A549 (cell line): ENCODE results near the gene GREB1. TPM values are rescaled to one million over a fixed set of nuclear protein-coding genes. Genes with fewer than 3 reads are reported as not detected.

ENCODE experiments used
- ATAC-seq, 2 experiments: fragments of 200-7000 bp in 1 of 2; fragments of >200 bp in 1 of 2; cut with Nextera tagmentation in 1 of 2; cut with Tn5 transposase in 1 of 2; 3 replicates each; pipeline versions ENCODE4 v1.8.0 to v1.9.1; 2018 to 2020; ENCODE audit warnings: mild to moderate bottlenecking in 1 of 2, moderate library complexity in 1 of 2
- CTCF ChIA-PET: fragments of 300-600 bp; sonication (Branson Sonifier 250); formaldehyde crosslinking; extraction: SDS; loops from one replicate; lab custom pipeline; 2021; ENCODE audit warnings: antibody characterized with exemption, inconsistent platforms; lab: Yijun Ruan, JAX
- POLR2A ChIA-PET: fragments of 350-600 bp; formaldehyde crosslinking; extraction: SDS; loops from one replicate; lab custom pipeline; 2021; ENCODE audit warnings: antibody characterized with exemption, inconsistent platforms; lab: Yijun Ruan, JAX
- DNase-seq, 2 experiments: peaks; one replicate each; pipeline versions ENCODE4 v3.0.0 to v3.0.0-alpha.2; 2011 to 2016; ENCODE audit warnings: low read depth in 1 of 2, low spot score in 1 of 2
- FAIRE-seq: peaks from 2 replicates; lab custom pipeline; 2011; peaks lifted over from hg19 to GRCh38; lab: Jason Lieb, UNC
- H3K27ac ChIP-seq, 2 experiments: fragments of >200 bp; sonication (Bioruptor Twin); formaldehyde crosslinking; 3 replicates each; pipeline ENCODE4 v1.5.1; 2016 to 2017
- H3K4me1 ChIP-seq: fragments of >200 bp; sonication (Bioruptor Twin); formaldehyde crosslinking; 3 replicates; pipeline ENCODE4 v1.6.1; 2016
- H3K4me2 ChIP-seq: fragments of >200 bp; sonication (Bioruptor Twin); formaldehyde crosslinking; 3 replicates; pipeline ENCODE4 v1.6.1; 2016
- H3K4me3 ChIP-seq: fragments of >200 bp; sonication (Bioruptor Twin); formaldehyde crosslinking; 3 replicates; pipeline ENCODE4 v1.5.1; 2016
- H3K9me3 ChIP-seq: fragments of >200 bp; sonication (Bioruptor Twin); formaldehyde crosslinking; 3 replicates; pipeline ENCODE4 v1.6.1; 2016
- BHLHE40 ChIP-seq: IDR thresholded peaks from 2 replicates; pipeline ENCODE4 v1.6.1; 2012; ENCODE audit warnings: low read depth, low read length, inconsistent platforms
- CBX8 ChIP-seq: fragments of 200-600 bp; sonication (generic); IDR thresholded peaks from 2 replicates; pipeline ENCODE4 v1.6.1; 2016
- CHD2 ChIP-seq: fragments of 150-350 bp; IDR thresholded peaks from 2 replicates; pipeline ENCODE4 v1.6.1; 2014; ENCODE audit warnings: low read length; ENCODE audit not compliant: partially characterized antibody
- EHF ChIP-seq: fragments of 250-450 bp; sonication (Bioruptor Pico); IDR thresholded peaks from 2 replicates; pipeline ENCODE4 v1.5.0; 2020; ENCODE audit warnings: mild to moderate bottlenecking
- ELK1 ChIP-seq: fragments of 150-350 bp; IDR thresholded peaks from 2 replicates; pipeline ENCODE4 v1.6.1; 2014; ENCODE audit warnings: low read depth, mild to moderate bottlenecking, low read length
- EP300 ChIP-seq, 2 experiments: fragments of >200 bp; sonication (Bioruptor Twin); formaldehyde crosslinking; IDR thresholded peaks; 2 replicates in 1 of 2; 3 replicates in 1 of 2; pipeline ENCODE4 v1.6.1; 2016 to 2017
- ESRRA ChIP-seq: fragments of 150-350 bp; IDR thresholded peaks from 2 replicates; pipeline ENCODE4 v1.6.1; 2014; ENCODE audit warnings: mild to moderate bottlenecking, low read length, borderline replicate concordance
- FOSB ChIP-seq: fragments of 250-450 bp; sonication (Bioruptor Pico); IDR thresholded peaks from 2 replicates; pipeline ENCODE4 v1.5.0; 2020; ENCODE audit warnings: mild to moderate bottlenecking, moderate library complexity
- GATA3 ChIP-seq: IDR thresholded peaks from 2 replicates; pipeline ENCODE4 v1.6.1; 2012; ENCODE audit warnings: borderline replicate concordance
- HDAC2 ChIP-seq: fragments of 200-600 bp; sonication (generic); IDR thresholded peaks from 2 replicates; pipeline ENCODE4 v1.6.1; 2016
- HOXA7 ChIP-seq: fragments of 250-450 bp; sonication (Bioruptor Pico); IDR thresholded peaks from 2 replicates; pipeline ENCODE4 v1.5.0; 2020; ENCODE audit warnings: mild to moderate bottlenecking, moderate library complexity
- HOXB13 ChIP-seq: fragments of 250-450 bp; sonication (Bioruptor Pico); IDR thresholded peaks from 2 replicates; pipeline ENCODE4 v1.5.0; 2020; ENCODE audit warnings: low read depth, mild to moderate bottlenecking, moderate library complexity
- KDM1A ChIP-seq: fragments of 200-600 bp; sonication (generic); IDR thresholded peaks from 2 replicates; pipeline ENCODE4 v1.6.1; 2016; ENCODE audit warnings: low read depth, mild to moderate bottlenecking
- MAFK ChIP-seq: fragments of 450-650 bp; IDR thresholded peaks from 2 replicates; pipeline ENCODE4 v1.6.1; 2014; ENCODE audit not compliant: partially characterized antibody
- NPAS2 ChIP-seq: fragments of 250-450 bp; sonication (Bioruptor Pico); IDR thresholded peaks from 2 replicates; pipeline ENCODE4 v1.8.0; 2022; ENCODE audit warnings: mild to moderate bottlenecking, moderate library complexity, borderline replicate concordance
- PHF8 ChIP-seq: fragments of 200-600 bp; sonication (generic); IDR thresholded peaks from 2 replicates; pipeline ENCODE4 v1.6.1; 2016; ENCODE audit warnings: low read depth, mild to moderate bottlenecking, antibody characterized with exemption, moderate library complexity, borderline replicate concordance
- RAD21 ChIP-seq, 2 experiments: fragments of >200 bp in 1 of 2; sonication (Bioruptor Twin) in 1 of 2; formaldehyde crosslinking in 1 of 2; IDR thresholded peaks in 1 of 2; conservative IDR thresholded peaks in 1 of 2; 2 replicates in 1 of 2; 3 replicates in 1 of 2; pipeline ENCODE4 v1.6.1; 2012 to 2018; ENCODE audit warnings: inconsistent platforms in 1 of 2
- RARB ChIP-seq: fragments of 250-450 bp; sonication (Bioruptor Pico); IDR thresholded peaks from 2 replicates; pipeline ENCODE4 v1.8.0; 2021; ENCODE audit warnings: mild to moderate bottlenecking, moderate library complexity
- RNF2 ChIP-seq: fragments of 200-600 bp; sonication (generic); IDR thresholded peaks from 2 replicates; pipeline ENCODE4 v1.6.1; 2016; ENCODE audit warnings: low read depth, mild to moderate bottlenecking, antibody characterized with exemption, moderate library complexity, borderline replicate concordance
- TFCP2L1 ChIP-seq: fragments of 250-450 bp; sonication (Bioruptor Pico); IDR thresholded peaks from 2 replicates; pipeline ENCODE4 v1.5.0; 2021; ENCODE audit warnings: mild to moderate bottlenecking
- USF2 ChIP-seq: fragments of 450-650 bp; IDR thresholded peaks from 2 replicates; pipeline ENCODE4 v1.6.1; 2014; ENCODE audit warnings: antibody characterized with exemption
- ZNF302 ChIP-seq: fragments of 250-450 bp; sonication (Bioruptor Pico); IDR thresholded peaks from 2 replicates; pipeline ENCODE4 v1.9.0; 2021; ENCODE audit warnings: inconsistent platforms, mild to moderate bottlenecking, moderate library complexity
- ZSCAN20 ChIP-seq: fragments of 250-450 bp; sonication (Bioruptor Pico); IDR thresholded peaks from 2 replicates; pipeline ENCODE4 v1.8.0; 2022; ENCODE audit warnings: mild to moderate bottlenecking, moderate library complexity
- WGBS: methylation state at CpG from one replicate; pipeline ENCODE4 v1.1.6; 2017; ENCODE audit errors: missing lambda C conversion rate; 5-methylcytosine and 5-hydroxymethylcytosine counted together
- polyA plus RNA-seq, 4 experiments: library from polyadenylated mRNA; depleted of rRNA in 3 of 4; stranded (reverse); fragments of >200 nt; fragmentation: RNase III in 1 of 4; extraction: RNeasy Plus Mini Kit Qiagen cat#74134 plus additional on column Dnase treatment in 1 of 4; gene quantifications; 2 replicates in 3 of 4; 3 replicates in 1 of 4; pipeline ENCODE4 v1.2.3, GENCODE V29; 2011 to 2017
- TF ChIP-seq, protein P1 (sequence below): fragments of >200 bp; sonication (Bioruptor Twin); formaldehyde crosslinking; IDR thresholded peaks from 2 replicates; pipeline ENCODE4 v1.6.1; 2016
- TF ChIP-seq, protein P2 (sequence below): fragments of 200-600 bp; sonication (generic); IDR thresholded peaks from 2 replicates; pipeline ENCODE4 v1.6.1; 2016; ENCODE audit warnings: antibody characterized with exemption, mild to moderate bottlenecking, moderate library complexity
- TF ChIP-seq, protein P3 (sequence below): fragments of 250-450 bp; sonication (Bioruptor Pico); IDR thresholded peaks from 2 replicates; pipeline ENCODE4 v1.5.0; 2021; ENCODE audit warnings: mild to moderate bottlenecking, moderate library complexity, borderline replicate concordance

Gene GREB1
- polyA plus RNA-seq, 2 of the 4 experiments (the other 2 are of a cell fraction): 1.1 to 1.3 TPM

DNA sequence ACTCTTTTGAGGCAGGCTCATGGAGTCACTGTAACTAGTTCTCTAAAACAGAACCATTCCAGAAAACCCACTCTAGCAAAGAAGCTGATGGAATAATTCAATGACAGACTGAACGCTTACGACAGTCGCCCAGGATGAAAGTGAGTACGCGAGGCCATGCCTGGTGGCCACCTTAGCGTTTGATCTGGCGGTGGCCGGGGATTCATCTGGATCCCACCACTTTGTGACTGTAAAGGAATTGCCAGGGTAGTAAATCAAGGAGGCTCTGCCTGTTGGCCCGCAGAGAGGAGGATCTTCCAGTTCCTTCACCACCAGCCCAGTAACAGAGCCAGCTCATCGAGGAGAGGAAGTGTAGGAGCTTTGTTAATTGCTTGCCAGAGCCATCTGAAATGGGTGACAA, 34.6 kb downstream of the GREB1 start:
- Histone ChIP-seq H3K9me3 (no peaks in the 10 kb centered on the region), H3K27ac (no peak overlapping the region), H3K4me3 (no peak overlapping the region), H3K4me1 (no peaks in the 10 kb centered on the region), H3K4me2 (no peak overlapping the region)
- no peak for ATAC-seq
- no peak for FAIRE-seq
- ChIA-PET POLR2A (no interaction called here), CTCF (interaction anchor here (1.2 to 19.1 kb wide), 2 partner anchors 14 to 436 kb away, joined by 3 to 261 read pairs; a partner anchor contains a TSS)
- WGBS: 80% methylated on average over 10 of the region's 10 CpGs
- no peak for DNase-seq
- TF ChIP-seq MAFK: no peak

DNA sequence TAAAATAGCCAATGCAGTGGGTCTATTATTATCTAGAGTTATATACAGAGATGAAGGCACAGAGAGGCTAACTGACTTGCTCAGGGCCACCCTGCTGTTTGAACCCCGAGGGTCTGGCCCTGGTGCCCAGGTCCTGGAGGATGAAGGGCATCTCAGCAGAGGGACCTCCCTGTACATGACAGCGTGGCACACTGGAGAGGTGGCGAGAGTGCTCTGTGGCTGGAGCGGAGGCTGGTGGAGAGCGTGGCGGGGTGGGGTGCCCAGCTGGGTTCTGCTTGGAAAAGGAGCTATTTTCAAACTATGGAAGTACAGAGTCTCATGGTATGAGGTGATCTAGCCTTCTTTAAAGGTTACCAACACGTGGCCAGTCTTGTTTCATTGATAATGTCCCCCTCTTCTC, 35.8 kb downstream of the GREB1 start:
- TF ChIP-seq HDAC2: no peak
- no peak for TF ChIP-seq EP300 (IDR thresholded peaks at IDR 0.05)
- TF ChIP-seq, protein P1, sequence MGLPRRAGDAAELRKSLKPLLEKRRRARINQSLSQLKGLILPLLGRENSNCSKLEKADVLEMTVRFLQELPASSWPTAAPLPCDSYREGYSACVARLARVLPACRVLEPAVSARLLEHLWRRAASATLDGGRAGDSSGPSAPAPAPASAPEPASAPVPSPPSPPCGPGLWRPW: no peak
- TF ChIP-seq PHF8: no peak
- no peak for TF ChIP-seq ZNF302
- TF ChIP-seq, protein P2, sequence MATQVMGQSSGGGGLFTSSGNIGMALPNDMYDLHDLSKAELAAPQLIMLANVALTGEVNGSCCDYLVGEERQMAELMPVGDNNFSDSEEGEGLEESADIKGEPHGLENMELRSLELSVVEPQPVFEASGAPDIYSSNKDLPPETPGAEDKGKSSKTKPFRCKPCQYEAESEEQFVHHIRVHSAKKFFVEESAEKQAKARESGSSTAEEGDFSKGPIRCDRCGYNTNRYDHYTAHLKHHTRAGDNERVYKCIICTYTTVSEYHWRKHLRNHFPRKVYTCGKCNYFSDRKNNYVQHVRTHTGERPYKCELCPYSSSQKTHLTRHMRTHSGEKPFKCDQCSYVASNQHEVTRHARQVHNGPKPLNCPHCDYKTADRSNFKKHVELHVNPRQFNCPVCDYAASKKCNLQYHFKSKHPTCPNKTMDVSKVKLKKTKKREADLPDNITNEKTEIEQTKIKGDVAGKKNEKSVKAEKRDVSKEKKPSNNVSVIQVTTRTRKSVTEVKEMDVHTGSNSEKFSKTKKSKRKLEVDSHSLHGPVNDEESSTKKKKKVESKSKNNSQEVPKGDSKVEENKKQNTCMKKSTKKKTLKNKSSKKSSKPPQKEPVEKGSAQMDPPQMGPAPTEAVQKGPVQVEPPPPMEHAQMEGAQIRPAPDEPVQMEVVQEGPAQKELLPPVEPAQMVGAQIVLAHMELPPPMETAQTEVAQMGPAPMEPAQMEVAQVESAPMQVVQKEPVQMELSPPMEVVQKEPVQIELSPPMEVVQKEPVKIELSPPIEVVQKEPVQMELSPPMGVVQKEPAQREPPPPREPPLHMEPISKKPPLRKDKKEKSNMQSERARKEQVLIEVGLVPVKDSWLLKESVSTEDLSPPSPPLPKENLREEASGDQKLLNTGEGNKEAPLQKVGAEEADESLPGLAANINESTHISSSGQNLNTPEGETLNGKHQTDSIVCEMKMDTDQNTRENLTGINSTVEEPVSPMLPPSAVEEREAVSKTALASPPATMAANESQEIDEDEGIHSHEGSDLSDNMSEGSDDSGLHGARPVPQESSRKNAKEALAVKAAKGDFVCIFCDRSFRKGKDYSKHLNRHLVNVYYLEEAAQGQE: no peak
- TF ChIP-seq RNF2: no peak
- TF ChIP-seq TFCP2L1 (CRISPR knock-in tag): no peak
- no peak for TF ChIP-seq BHLHE40
- TF ChIP-seq EHF: no peak
- TF ChIP-seq, protein P3, sequence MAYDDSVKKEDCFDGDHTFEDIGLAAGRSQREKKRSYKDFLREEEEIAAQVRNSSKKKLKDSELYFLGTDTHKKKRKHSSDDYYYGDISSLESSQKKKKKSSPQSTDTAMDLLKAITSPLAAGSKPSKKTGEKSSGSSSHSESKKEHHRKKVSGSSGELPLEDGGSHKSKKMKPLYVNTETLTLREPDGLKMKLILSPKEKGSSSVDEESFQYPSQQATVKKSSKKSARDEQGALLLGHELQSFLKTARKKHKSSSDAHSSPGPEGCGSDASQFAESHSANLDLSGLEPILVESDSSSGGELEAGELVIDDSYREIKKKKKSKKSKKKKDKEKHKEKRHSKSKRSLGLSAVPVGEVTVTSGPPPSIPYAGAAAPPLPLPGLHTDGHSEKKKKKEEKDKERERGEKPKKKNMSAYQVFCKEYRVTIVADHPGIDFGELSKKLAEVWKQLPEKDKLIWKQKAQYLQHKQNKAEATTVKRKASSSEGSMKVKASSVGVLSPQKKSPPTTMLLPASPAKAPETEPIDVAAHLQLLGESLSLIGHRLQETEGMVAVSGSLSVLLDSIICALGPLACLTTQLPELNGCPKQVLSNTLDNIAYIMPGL: no peak
- no peak for TF ChIP-seq HOXB13 (CRISPR knock-in tag)
- TF ChIP-seq NPAS2 (CRISPR knock-in tag): no peak
- TF ChIP-seq USF2: no peak
- TF ChIP-seq KDM1A: no peak
- Histone ChIP-seq H3K4me2 (no peak overlapping the region), H3K27ac (no peak overlapping the region), H3K4me3 (no peak overlapping the region), H3K4me1 (no peaks in the 10 kb centered on the region), H3K9me3 (no peaks in the 10 kb centered on the region)
- FAIRE-seq (no peak), DNase-seq (no peak), ATAC-seq (peak; percentile 11 to 25; a peak in 2 of 6 replicates)
- ChIA-PET POLR2A (no interaction called here), CTCF (interaction anchor here (1.2 to 19.1 kb wide), 2 partner anchors 13 to 437 kb away, joined by 3 to 261 read pairs; a partner anchor contains a TSS)
- 72% methylated on average over 7 of the region's 7 CpGs for WGBS

GRCh38 chr2:11571170-11571569, 37.3 kb downstream of the GREB1 start:
- no peak for ATAC-seq
- no peak overlapping the region for H3K27ac ChIP-seq
- H3K9me3 ChIP-seq: no peaks in the 10 kb centered on the region
- H3K4me3 ChIP-seq: no peak overlapping the region
- H3K4me2 ChIP-seq: no peak overlapping the region
- 66% methylated on average over 7 of the region's 7 CpGs for WGBS
- ChIA-PET POLR2A (interaction anchor here (0.6 kb wide), 1 partner anchor 591 kb away, joined by 3 read pairs; no protein-coding TSS in a partner anchor), CTCF (interaction anchor here (1.0 to 19.1 kb wide), 2 partner anchors 11 to 439 kb away, joined by 5 to 261 read pairs; a partner anchor contains a TSS)
- no peak for FAIRE-seq
- no peaks in the 10 kb centered on the region for H3K4me1 ChIP-seq
- no peak for DNase-seq
- no peak for TF ChIP-seq ESRRA
- TF ChIP-seq ELK1: no peak
- TF ChIP-seq KDM1A: no peak
- no peak for TF ChIP-seq ZSCAN20 (CRISPR knock-in tag)
- no peak for TF ChIP-seq TFCP2L1 (CRISPR knock-in tag)
- no peak for TF ChIP-seq CHD2
- no peak for TF ChIP-seq MAFK
- TF ChIP-seq FOSB (CRISPR knock-in tag): no peak
- TF ChIP-seq RAD21 (conservative IDR thresholded peaks at IDR 0.05 in 1 of 2, IDR thresholded peaks at IDR 0.05 in 1 of 2): no peak
- TF ChIP-seq NPAS2 (CRISPR knock-in tag): no peak
- no peak for TF ChIP-seq RARB
- no peak for TF ChIP-seq GATA3
- TF ChIP-seq RNF2: no peak
- no peak for TF ChIP-seq CBX8
- TF ChIP-seq HOXA7 (CRISPR knock-in tag): no peak
